ENCODE data around the gene STYXL1.
A peak's percentile ranks its signal among the peaks of the same experiment; 100 is the strongest.

STYXL1 gene

GRCh38 chr7:75995052-75995471 is 52.7 kb downstream of the STYXL1 start:
- no peak for TF ChIP-seq CTCF (IDR thresholded peaks at IDR 0.05; ENCODE audit: borderline replicate concordance, extremely low read depth, low read length, poor library complexity, severe bottlenecking)
- TF ChIP-seq EZH2 (IDR thresholded peaks at IDR 0.05; ENCODE audit: borderline replicate concordance, low read depth, low read length, severe bottlenecking): no peak
- no peak for DNase-seq
- Histone ChIP-seq H2AFZ (ENCODE audit: low read depth, low read length) (peak overlapping the region; percentile 77), H3K9me3 (ENCODE audit: insufficient read depth, low read length, severe bottlenecking) (no peaks in the 10 kb centered on the region), H3K4me2 (ENCODE audit: insufficient read depth, low read length) (peak overlapping the region; percentile 86), H3K36me3 (ENCODE audit: insufficient read depth, low read length) (peaks cover 13% of the 10 kb centered on the region), H3K27ac (ENCODE audit: low read length) (peak overlapping the region; percentile 62), H3K9ac (ENCODE audit: low read depth, low read length) (peak overlapping the region; percentile 49), H3K27me3 (ENCODE audit: insufficient read depth, low read length, poor library complexity) (no peaks in the 10 kb centered on the region), H3K4me1 (ENCODE audit: insufficient read depth, low read length) (peaks cover 17% of the 10 kb centered on the region), H3K4me3 (ENCODE audit: low read depth in 1 of 2, low read length in 2 of 2) (peak overlapping the region in 1 of 2 experiments; percentile 64; a peak in 2 of 4 replicates), H3K79me2 (ENCODE audit: insufficient read depth, low read length) (no peaks in the 10 kb centered on the region), H4K20me1 (ENCODE audit: insufficient read depth, low read length) (peaks cover under 1% of the 10 kb centered on the region; the same call in 1 of the 2 replicates)
- no peak for ATAC-seq (ENCODE audit: insufficient read depth, low read depth)

- TF ChIP-seq EZH2 (IDR thresholded peaks at IDR 0.05; ENCODE audit: borderline replicate concordance, low read depth, low read length, severe bottlenecking): no peak
- peak; percentile 5 for TF ChIP-seq CTCF (IDR thresholded peaks at IDR 0.05; ENCODE audit: borderline replicate concordance, extremely low read depth, low read length, poor library complexity, severe bottlenecking)
- peak within 1 kb of the TSS; percentile 77 for H2AFZ ChIP-seq (ENCODE audit: low read depth, low read length)
These were observed 53.3 kb downstream of the STYXL1 start, which contains the start of gene TMEM120A for GRCh38 chr7:75994388-75995051. TSS of gene TMEM120A (minus strand) at chr7:75994595. CDS start at chr7:75994570, 25 bp downstream.

GRCh38 chr7:75993689-75994387 is 54.0 kb downstream of the STYXL1 start:
- H3K4me2 ChIP-seq (ENCODE audit: insufficient read depth, low read length): peak overlapping the region; percentile 79
- H3K36me3 ChIP-seq (ENCODE audit: insufficient read depth, low read length): peaks cover 13% of the 10 kb centered on the region
- H3K27me3 ChIP-seq (ENCODE audit: insufficient read depth, low read length, poor library complexity): no peaks in the 10 kb centered on the region
- no peaks in the 10 kb centered on the region for H3K9me3 ChIP-seq (ENCODE audit: insufficient read depth, low read length, severe bottlenecking)
- H3K9ac ChIP-seq (ENCODE audit: low read depth, low read length): peak overlapping the region; percentile 53
- peaks cover 17% of the 10 kb centered on the region for H3K4me1 ChIP-seq (ENCODE audit: insufficient read depth, low read length)
- no peak for ATAC-seq (ENCODE audit: insufficient read depth, low read depth)
- H3K27ac ChIP-seq (ENCODE audit: low read length): no peak overlapping the region
- DNase-seq: no peak
- H3K79me2 ChIP-seq (ENCODE audit: insufficient read depth, low read length): no peaks in the 10 kb centered on the region
- H2AFZ ChIP-seq (ENCODE audit: low read depth, low read length): peak overlapping the region; percentile 62
- no peaks in the 10 kb centered on the region; the same call in 1 of the 2 replicates for H4K20me1 ChIP-seq (ENCODE audit: insufficient read depth, low read length)
- TF ChIP-seq CTCF (IDR thresholded peaks at IDR 0.05; ENCODE audit: borderline replicate concordance, extremely low read depth, low read length, poor library complexity, severe bottlenecking) (no peak), EZH2 (IDR thresholded peaks at IDR 0.05; ENCODE audit: borderline replicate concordance, low read depth, low read length, severe bottlenecking) (no peak)
- peak overlapping the region; percentile 12 to 64; a peak in 3 of 4 replicates for H3K4me3 ChIP-seq (ENCODE audit: low read depth in 1 of 2, low read length in 2 of 2)

More at GRCh38 chr7:75994388-75995051, 53.3 kb downstream of the STYXL1 start, which contains the start of gene TMEM120A:
- no peaks in the 10 kb centered on the region for H3K27me3 ChIP-seq (ENCODE audit: insufficient read depth, low read length, poor library complexity)
- H3K9ac ChIP-seq (ENCODE audit: low read depth, low read length): peak within 1 kb of the TSS; percentile 53
- H3K4me2 ChIP-seq (ENCODE audit: insufficient read depth, low read length): peak within 1 kb of the TSS; percentile 86
- H4K20me1 ChIP-seq (ENCODE audit: insufficient read depth, low read length): no peaks in the 10 kb centered on the region; the same call in 1 of the 2 replicates
- ATAC-seq (ENCODE audit: insufficient read depth, low read depth) (peak; percentile 97), DNase-seq (peak; percentile 86)
- H3K4me3 ChIP-seq (ENCODE audit: low read depth in 1 of 2, low read length in 2 of 2): peak within 1 kb of the TSS; percentile 13 to 64; a peak in 3 of 4 replicates
- H3K27ac ChIP-seq (ENCODE audit: low read length): peak within 1 kb of the TSS; percentile 62
- peaks cover 17% of the 10 kb centered on the region for H3K4me1 ChIP-seq (ENCODE audit: insufficient read depth, low read length)
- H3K36me3 ChIP-seq (ENCODE audit: insufficient read depth, low read length): peaks cover 13% of the 10 kb centered on the region
- H3K9me3 ChIP-seq (ENCODE audit: insufficient read depth, low read length, severe bottlenecking): no peaks in the 10 kb centered on the region
- H3K79me2 ChIP-seq (ENCODE audit: insufficient read depth, low read length): no peaks in the 10 kb centered on the region
